ENCODE results near the gene STAB1. TPM values are rescaled to one million over a fixed set of nuclear protein-coding genes. Genes with fewer than 3 reads are reported as not detected.

The STAB1 gene
- total and polyA plus RNA-seq, 12 donors = 17.4 to 231 (median 44.1) TPM

DNA sequence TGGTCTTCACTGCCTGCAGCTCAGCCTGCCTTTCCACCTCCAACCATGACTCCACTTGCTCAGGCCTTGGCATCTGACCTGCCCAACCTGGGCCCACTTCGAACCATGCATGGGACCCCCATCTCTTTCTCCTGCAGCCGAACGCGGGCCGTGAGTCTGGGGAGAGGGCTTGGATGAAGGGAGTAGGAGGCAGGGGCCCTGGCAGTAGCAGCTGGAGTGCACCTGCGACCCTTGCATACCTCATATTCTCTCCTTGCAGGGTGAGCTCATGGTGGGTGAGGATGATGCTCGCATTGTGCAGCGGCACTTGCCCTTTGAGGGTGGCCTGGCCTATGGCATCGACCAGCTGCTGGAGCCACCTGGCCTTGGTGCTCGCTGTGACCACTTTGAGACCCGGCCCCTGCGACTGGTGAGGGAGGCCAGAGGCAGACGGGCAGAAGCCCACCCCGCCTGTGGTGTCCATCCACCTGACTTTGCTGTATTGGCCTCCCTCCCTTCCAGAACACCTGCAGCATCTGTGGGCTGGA, 25.1 kb downstream of the STAB1 start:
- H3K27me3 ChIP-seq = no peaks in the 10 kb centered on the region
- H3K36me3 ChIP-seq = peaks cover 0 to 97% (median 11%) of the 10 kb centered on the region in 9 donors
- H3K9me3 ChIP-seq = no peaks in the 10 kb centered on the region
- DNase-seq (peak in 1 of 2 donors; percentile 9), ATAC-seq (no peak)
- H3K27ac ChIP-seq = no peak overlapping the region
- intact Hi-C loops (cut with DNase I) = loop anchor here in 1 of 10 donors (5.0 kb wide), 1 partner anchor 38 kb away; no protein-coding TSS in a partner anchor
- peaks cover 7 to 17% (median 12%) of the 10 kb centered on the region in 9 donors for H3K4me1 ChIP-seq
- TF ChIP-seq, protein P1, sequence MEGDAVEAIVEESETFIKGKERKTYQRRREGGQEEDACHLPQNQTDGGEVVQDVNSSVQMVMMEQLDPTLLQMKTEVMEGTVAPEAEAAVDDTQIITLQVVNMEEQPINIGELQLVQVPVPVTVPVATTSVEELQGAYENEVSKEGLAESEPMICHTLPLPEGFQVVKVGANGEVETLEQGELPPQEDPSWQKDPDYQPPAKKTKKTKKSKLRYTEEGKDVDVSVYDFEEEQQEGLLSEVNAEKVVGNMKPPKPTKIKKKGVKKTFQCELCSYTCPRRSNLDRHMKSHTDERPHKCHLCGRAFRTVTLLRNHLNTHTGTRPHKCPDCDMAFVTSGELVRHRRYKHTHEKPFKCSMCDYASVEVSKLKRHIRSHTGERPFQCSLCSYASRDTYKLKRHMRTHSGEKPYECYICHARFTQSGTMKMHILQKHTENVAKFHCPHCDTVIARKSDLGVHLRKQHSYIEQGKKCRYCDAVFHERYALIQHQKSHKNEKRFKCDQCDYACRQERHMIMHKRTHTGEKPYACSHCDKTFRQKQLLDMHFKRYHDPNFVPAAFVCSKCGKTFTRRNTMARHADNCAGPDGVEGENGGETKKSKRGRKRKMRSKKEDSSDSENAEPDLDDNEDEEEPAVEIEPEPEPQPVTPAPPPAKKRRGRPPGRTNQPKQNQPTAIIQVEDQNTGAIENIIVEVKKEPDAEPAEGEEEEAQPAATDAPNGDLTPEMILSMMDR (IDR thresholded peaks at IDR 0.05) = no peak
- H3K4me3 ChIP-seq = no peak overlapping the region
- WGBS, 2 donors = 96 to 97% methylated on average over 14 of the region's 14 CpGs

DNA sequence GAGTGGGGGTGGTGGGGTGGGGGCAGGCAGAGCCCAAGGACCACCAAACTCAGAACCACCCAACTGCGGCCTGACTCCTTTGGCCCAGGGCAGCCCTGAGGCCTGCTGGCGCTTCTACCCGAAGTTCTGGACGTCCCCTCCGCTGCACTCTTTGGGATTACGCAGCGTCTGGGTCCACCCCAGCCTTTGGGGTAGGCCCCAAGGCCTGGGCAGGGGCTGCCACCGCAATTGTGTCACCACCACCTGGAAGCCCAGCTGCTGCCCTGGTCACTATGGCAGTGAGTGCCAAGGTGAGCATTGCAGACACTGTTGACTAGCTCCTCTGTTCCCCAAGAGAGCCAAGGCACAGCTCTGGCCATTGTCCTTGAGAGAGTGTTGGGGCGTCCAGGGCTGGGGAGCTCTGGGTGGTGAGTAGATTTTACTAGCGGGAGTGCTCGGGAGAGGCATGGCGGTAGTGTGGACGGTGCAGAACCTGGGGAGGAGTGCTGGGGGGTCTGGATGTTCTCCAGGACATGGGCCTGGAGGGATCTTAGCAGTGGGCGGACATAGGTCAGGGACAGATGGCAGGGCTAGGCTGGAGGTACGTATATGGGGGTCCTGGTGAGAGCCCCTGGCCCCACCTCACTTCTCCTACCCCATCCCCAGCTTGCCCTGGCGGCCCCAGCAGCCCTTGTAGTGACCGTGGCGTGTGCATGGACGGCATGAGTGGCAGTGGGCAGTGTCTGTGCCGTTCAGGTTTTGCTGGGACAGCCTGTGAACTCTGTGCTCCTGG, 25.8 kb downstream of the STAB1 start:
- ATAC-seq = no peak
- intact Hi-C loops (cut with DNase I) = loop anchor here in 1 of 10 donors (5.0 kb wide), 1 partner anchor 39 kb away; no protein-coding TSS in a partner anchor
- Histone ChIP-seq H3K36me3 (peaks cover 0 to 97% (median 11%) of the 10 kb centered on the region in 9 donors), H3K27me3 (no peaks in the 10 kb centered on the region), H3K4me1 (peaks cover 13 to 24% (median 18%) of the 10 kb centered on the region in 9 donors), H3K27ac (no peak overlapping the region), H3K9me3 (no peaks in the 10 kb centered on the region), H3K4me3 (no peak overlapping the region)
- WGBS, 2 donors = 92 to 93% methylated on average over 20 of the region's 20 CpGs
- TF ChIP-seq, protein P1 (IDR thresholded peaks at IDR 0.05) = no peak
- peak in 1 of 2 donors; percentile 1 for DNase-seq

DNA sequence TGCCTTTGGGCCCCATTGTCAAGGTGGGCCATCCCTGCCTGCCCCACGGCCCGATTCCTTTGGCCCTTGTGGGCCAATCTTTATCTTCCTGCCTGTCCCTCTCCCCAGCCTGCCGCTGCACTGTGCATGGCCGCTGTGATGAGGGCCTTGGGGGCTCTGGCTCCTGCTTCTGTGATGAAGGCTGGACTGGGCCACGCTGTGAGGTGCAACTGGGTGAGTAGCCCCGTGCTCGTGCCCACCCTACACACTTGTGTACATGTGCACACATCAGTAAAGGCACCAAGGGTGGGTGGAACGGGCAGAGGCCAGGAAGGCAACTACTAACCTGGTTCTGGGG, 26.3 kb downstream of the STAB1 start:
- Histone ChIP-seq H3K9me3 (no peaks in the 10 kb centered on the region), H3K36me3 (peaks cover 0 to 97% (median 11%) of the 10 kb centered on the region in 9 donors), H3K27ac (no peak overlapping the region), H3K27me3 (no peaks in the 10 kb centered on the region), H3K4me1 (peaks cover 17 to 30% (median 23%) of the 10 kb centered on the region in 9 donors), H3K4me3 (no peak overlapping the region)
- WGBS, 2 donors = 93 to 95% methylated on average over 8 of the region's 8 CpGs
- ATAC-seq = no peak
- peak in 1 of 2 donors; percentile 11 for DNase-seq
- intact Hi-C loops (cut with DNase I) = loop anchor here in 1 of 10 donors (5.0 kb wide), 1 partner anchor 39 kb away; no protein-coding TSS in a partner anchor
- TF ChIP-seq, protein P1 (IDR thresholded peaks at IDR 0.05) = no peak

DNA sequence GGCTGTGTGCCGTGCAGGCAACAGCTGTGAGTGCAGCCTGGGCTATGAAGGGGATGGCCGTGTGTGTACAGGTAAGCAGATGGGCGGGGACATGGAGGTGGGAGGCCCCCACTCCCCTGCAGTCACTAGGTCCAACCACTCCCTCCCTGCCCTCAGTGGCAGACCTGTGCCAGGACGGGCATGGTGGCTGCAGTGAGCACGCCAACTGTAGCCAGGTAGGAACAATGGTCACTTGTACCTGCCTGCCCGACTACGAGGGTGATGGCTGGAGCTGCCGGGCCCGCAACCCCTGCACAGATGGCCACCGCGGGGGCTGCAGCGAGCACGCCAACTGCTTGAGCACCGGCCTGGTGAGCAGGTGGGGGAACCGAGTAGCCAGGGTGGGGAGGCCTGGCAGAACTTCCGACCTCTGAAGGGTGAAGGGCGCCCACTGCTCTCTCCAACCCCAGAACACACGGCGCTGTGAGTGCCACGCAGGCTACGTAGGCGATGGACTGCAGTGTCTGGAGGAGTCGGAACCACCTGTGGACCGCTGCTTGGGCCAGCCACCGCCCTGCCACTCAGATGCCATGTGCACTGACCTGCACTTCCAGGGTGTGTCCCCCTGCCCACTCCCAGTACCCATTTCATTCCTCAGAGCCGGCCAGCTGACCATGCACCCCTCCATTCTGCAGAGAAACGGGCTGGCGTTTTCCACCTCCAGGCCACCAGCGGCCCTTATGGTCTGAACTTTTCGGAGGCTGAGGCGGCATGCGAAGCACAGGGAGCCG, 26.9 kb downstream of the STAB1 start:
- WGBS, 2 donors = 95 to 96% methylated on average over 33 of the region's 33 CpGs
- ATAC-seq = no peak
- Histone ChIP-seq H3K36me3 (peaks cover 0 to 100% (median 11%) of the 10 kb centered on the region in 9 donors), H3K27ac (no peak overlapping the region), H3K9me3 (no peaks in the 10 kb centered on the region), H3K27me3 (no peaks in the 10 kb centered on the region), H3K4me1 (peaks cover 19 to 36% (median 26%) of the 10 kb centered on the region in 9 donors), H3K4me3 (no peak overlapping the region)
- intact Hi-C loops (cut with DNase I) = loop anchor here in 1 of 10 donors (5.0 kb wide), 1 partner anchor 40 kb away; no protein-coding TSS in a partner anchor
- peak in 1 of 2 donors; percentile 14 for DNase-seq
- TF ChIP-seq, protein P1 (IDR thresholded peaks at IDR 0.05) = no peak

Measured in heart right ventricle (tissue), 16 donors.